WTC11 (cell line): Measurements from ENCODE around the gene CD37. TPM values are rescaled to one million over a fixed set of nuclear protein-coding genes. Genes with fewer than 3 reads are reported as not detected.
"Not testable (repeated sequence)": the region's sequence is repeated elsewhere in the genome, so short reads cannot be mapped to it uniquely, and the experiment has no call there.

Experiments
- ATAC-seq: fragments of 200-7000 bp; cut with Tn5 transposase; 2 replicates; pipeline ENCODE4 v1.10.0; 2021; ENCODE audit warnings: mild to moderate bottlenecking, moderate library complexity
- CTCF ChIA-PET: fragments of 300-600 bp; sonication (Branson Sonifier 250); formaldehyde crosslinking; loops from one replicate; lab custom pipeline; 2021; ENCODE audit warnings: antibody characterized with exemption; lab: Charles Lee
- POLR2A ChIA-PET: fragments of 350-600 bp; sonication (Branson Sonifier 250); formaldehyde crosslinking; loops from one replicate; lab custom pipeline; 2021; ENCODE audit warnings: antibody characterized with exemption; lab: Charles Lee
- DNase-seq: peaks from one replicate; pipeline ENCODE4 v3.0.0; 2021; ENCODE audit warnings: low spot score
- H3K27ac Mint-ChIP-seq: 2 replicates; pipeline ENCODE4 v1.8.0; 2021; ENCODE audit warnings: mixed read lengths
- H3K27me3 Mint-ChIP-seq: 2 replicates; pipeline ENCODE4 v1.8.0; 2021; ENCODE audit warnings: low read depth, mild to moderate bottlenecking, moderate library complexity, mixed read lengths
- H3K36me3 Mint-ChIP-seq: 2 replicates; pipeline ENCODE4 v1.8.0; 2021; ENCODE audit warnings: mixed read lengths
- H3K4me1 Mint-ChIP-seq: 2 replicates; pipeline ENCODE4 v1.8.0; 2022; ENCODE audit warnings: mixed read lengths
- H3K4me3 Mint-ChIP-seq: 2 replicates; pipeline ENCODE4 v1.8.0; 2021; ENCODE audit warnings: mild to moderate bottlenecking, moderate library complexity, mixed read lengths
- H3K9me3 Mint-ChIP-seq: 2 replicates; pipeline ENCODE4 v1.8.0; 2021; ENCODE audit warnings: mixed read lengths
- AR ChIP-seq: fragments of 250-450 bp; sonication (Bioruptor Pico); IDR thresholded peaks from 2 replicates; pipeline ENCODE4 v1.9.0; 2021; ENCODE audit warnings: mild to moderate bottlenecking
- ATF1 ChIP-seq: sonication (generic); formaldehyde crosslinking; IDR thresholded peaks from 2 replicates; pipeline ENCODE4 v1.8.1; 2023; ENCODE audit warnings: mild to moderate bottlenecking, moderate library complexity, missing genetic modification reagents
- CREM ChIP-seq: sonication (generic); formaldehyde crosslinking; IDR thresholded peaks from 2 replicates; pipeline ENCODE4 v1.8.1; 2022; ENCODE audit warnings: mild to moderate bottlenecking, missing genetic modification reagents, moderate library complexity
- E2F1 ChIP-seq: sonication (generic); formaldehyde crosslinking; IDR thresholded peaks from 2 replicates; pipeline ENCODE4 v1.8.0; 2022; ENCODE audit warnings: mild to moderate bottlenecking, missing genetic modification reagents
- FOXP1 ChIP-seq: sonication (generic); formaldehyde crosslinking; IDR thresholded peaks from 2 replicates; pipeline ENCODE4 v1.8.0; 2022; ENCODE audit warnings: missing genetic modification reagents, mild to moderate bottlenecking, moderate library complexity, borderline replicate concordance
- HMGA2 ChIP-seq: fragments of 250-450 bp; sonication (Bioruptor Pico); IDR thresholded peaks from 2 replicates; pipeline ENCODE4 v1.4.0; 2021; ENCODE audit warnings: mild to moderate bottlenecking, moderate library complexity
- HMGXB4 ChIP-seq: sonication (generic); formaldehyde crosslinking; IDR thresholded peaks from 2 replicates; pipeline ENCODE4 v1.8.1; 2023; ENCODE audit warnings: mild to moderate bottlenecking, moderate library complexity, missing genetic modification reagents
- JAZF1 ChIP-seq: fragments of 250-450 bp; sonication (Bioruptor Pico); IDR thresholded peaks from 2 replicates; pipeline ENCODE4 v1.9.0; 2021; ENCODE audit warnings: moderate library complexity, mild to moderate bottlenecking, inconsistent platforms
- MLX ChIP-seq: sonication (generic); formaldehyde crosslinking; IDR thresholded peaks from 2 replicates; pipeline ENCODE4 v1.8.1; 2023; ENCODE audit warnings: mild to moderate bottlenecking, missing genetic modification reagents, moderate library complexity
- NFE2L1 ChIP-seq: sonication (generic); formaldehyde crosslinking; IDR thresholded peaks from 2 replicates; pipeline ENCODE4 v1.8.1; 2023; ENCODE audit warnings: missing genetic modification reagents
- SOX15 ChIP-seq: fragments of 250-450 bp; sonication (Bioruptor Pico); IDR thresholded peaks from 2 replicates; pipeline ENCODE4 v1.9.0; 2021; ENCODE audit warnings: mild to moderate bottlenecking
- TP53 ChIP-seq: sonication (generic); formaldehyde crosslinking; IDR thresholded peaks from 2 replicates; pipeline ENCODE4 v1.8.1; 2023; ENCODE audit warnings: mild to moderate bottlenecking, missing genetic modification reagents
- ZBTB43 ChIP-seq: sonication (generic); formaldehyde crosslinking; IDR thresholded peaks from 2 replicates; pipeline ENCODE4 v1.8.1; 2023; ENCODE audit warnings: mild to moderate bottlenecking, missing genetic modification reagents
- ZMAT4 ChIP-seq: fragments of 250-450 bp; sonication (Bioruptor Pico); IDR thresholded peaks from 2 replicates; pipeline ENCODE4 v1.9.0; 2021; ENCODE audit warnings: mild to moderate bottlenecking
- total RNA-seq: library from RNA; stranded (reverse); gene quantifications from 3 replicates; pipeline ENCODE4 v1.2.3, GENCODE V29; 2021
- TF ChIP-seq, protein P1 (sequence below): sonication (generic); formaldehyde crosslinking; IDR thresholded peaks from 2 replicates; pipeline ENCODE4 v1.8.0; 2022; ENCODE audit warnings: missing genetic modification reagents
- TF ChIP-seq, protein P2 (sequence below): fragments of 250-450 bp; sonication (Bioruptor Pico); IDR thresholded peaks from 2 replicates; pipeline ENCODE4 v1.9.0; 2021; ENCODE audit warnings: mild to moderate bottlenecking, borderline replicate concordance
- TF ChIP-seq, protein P3 (sequence below): sonication (generic); formaldehyde crosslinking; IDR thresholded peaks from 2 replicates; pipeline ENCODE4 v1.8.1; 2022; ENCODE audit warnings: low read depth, mild to moderate bottlenecking, moderate library complexity, missing genetic modification reagents, borderline replicate concordance

Gene CD37
- total RNA-seq, 1 experiment from 2014 or later, result 1.6 TPM

GRCh38 chr19:49287141-49287770 lies 48.0 kb upstream of the CD37 start:
- Mint-ChIP-seq H3K4me3 (no peak overlapping the region), H3K36me3 (peaks cover 8% of the 10 kb centered on the region), H3K4me1 (no peaks in the 10 kb centered on the region), H3K27me3 (peaks cover 19% of the 10 kb centered on the region), H3K27ac (no peak overlapping the region), H3K9me3 (peaks cover 11% of the 10 kb centered on the region)
- DNase-seq (no peak), ATAC-seq (no peak)
- TF ChIP-seq TP53 (CRISPR knock-in tag) (no peak), ZMAT4 (no peak), ZBTB43 (CRISPR knock-in tag) (no peak), SOX15 (CRISPR knock-in tag) (no peak), AR (no peak), CREM (CRISPR knock-in tag) (no peak), HMGXB4 (CRISPR knock-in tag) (no peak), JAZF1 (CRISPR knock-in tag) (no peak), NFE2L1 (CRISPR knock-in tag) (no peak), E2F1 (no peak), FOXP1 (CRISPR knock-in tag) (no peak), ATF1 (CRISPR knock-in tag) (no peak), HMGA2 (CRISPR knock-in tag) (no peak), MLX (CRISPR knock-in tag) (no peak)
- TF ChIP-seq, protein P1, sequence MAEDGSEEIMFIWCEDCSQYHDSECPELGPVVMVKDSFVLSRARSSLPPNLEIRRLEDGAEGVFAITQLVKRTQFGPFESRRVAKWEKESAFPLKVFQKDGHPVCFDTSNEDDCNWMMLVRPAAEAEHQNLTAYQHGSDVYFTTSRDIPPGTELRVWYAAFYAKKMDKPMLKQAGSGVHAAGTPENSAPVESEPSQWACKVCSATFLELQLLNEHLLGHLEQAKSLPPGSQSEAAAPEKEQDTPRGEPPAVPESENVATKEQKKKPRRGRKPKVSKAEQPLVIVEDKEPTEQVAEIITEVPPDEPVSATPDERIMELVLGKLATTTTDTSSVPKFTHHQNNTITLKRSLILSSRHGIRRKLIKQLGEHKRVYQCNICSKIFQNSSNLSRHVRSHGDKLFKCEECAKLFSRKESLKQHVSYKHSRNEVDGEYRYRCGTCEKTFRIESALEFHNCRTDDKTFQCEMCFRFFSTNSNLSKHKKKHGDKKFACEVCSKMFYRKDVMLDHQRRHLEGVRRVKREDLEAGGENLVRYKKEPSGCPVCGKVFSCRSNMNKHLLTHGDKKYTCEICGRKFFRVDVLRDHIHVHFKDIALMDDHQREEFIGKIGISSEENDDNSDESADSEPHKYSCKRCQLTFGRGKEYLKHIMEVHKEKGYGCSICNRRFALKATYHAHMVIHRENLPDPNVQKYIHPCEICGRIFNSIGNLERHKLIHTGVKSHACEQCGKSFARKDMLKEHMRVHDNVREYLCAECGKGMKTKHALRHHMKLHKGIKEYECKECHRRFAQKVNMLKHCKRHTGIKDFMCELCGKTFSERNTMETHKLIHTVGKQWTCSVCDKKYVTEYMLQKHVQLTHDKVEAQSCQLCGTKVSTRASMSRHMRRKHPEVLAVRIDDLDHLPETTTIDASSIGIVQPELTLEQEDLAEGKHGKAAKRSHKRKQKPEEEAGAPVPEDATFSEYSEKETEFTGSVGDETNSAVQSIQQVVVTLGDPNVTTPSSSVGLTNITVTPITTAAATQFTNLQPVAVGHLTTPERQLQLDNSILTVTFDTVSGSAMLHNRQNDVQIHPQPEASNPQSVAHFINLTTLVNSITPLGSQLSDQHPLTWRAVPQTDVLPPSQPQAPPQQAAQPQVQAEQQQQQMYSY (CRISPR knock-in tag), result no peak
- TF ChIP-seq, protein P2, sequence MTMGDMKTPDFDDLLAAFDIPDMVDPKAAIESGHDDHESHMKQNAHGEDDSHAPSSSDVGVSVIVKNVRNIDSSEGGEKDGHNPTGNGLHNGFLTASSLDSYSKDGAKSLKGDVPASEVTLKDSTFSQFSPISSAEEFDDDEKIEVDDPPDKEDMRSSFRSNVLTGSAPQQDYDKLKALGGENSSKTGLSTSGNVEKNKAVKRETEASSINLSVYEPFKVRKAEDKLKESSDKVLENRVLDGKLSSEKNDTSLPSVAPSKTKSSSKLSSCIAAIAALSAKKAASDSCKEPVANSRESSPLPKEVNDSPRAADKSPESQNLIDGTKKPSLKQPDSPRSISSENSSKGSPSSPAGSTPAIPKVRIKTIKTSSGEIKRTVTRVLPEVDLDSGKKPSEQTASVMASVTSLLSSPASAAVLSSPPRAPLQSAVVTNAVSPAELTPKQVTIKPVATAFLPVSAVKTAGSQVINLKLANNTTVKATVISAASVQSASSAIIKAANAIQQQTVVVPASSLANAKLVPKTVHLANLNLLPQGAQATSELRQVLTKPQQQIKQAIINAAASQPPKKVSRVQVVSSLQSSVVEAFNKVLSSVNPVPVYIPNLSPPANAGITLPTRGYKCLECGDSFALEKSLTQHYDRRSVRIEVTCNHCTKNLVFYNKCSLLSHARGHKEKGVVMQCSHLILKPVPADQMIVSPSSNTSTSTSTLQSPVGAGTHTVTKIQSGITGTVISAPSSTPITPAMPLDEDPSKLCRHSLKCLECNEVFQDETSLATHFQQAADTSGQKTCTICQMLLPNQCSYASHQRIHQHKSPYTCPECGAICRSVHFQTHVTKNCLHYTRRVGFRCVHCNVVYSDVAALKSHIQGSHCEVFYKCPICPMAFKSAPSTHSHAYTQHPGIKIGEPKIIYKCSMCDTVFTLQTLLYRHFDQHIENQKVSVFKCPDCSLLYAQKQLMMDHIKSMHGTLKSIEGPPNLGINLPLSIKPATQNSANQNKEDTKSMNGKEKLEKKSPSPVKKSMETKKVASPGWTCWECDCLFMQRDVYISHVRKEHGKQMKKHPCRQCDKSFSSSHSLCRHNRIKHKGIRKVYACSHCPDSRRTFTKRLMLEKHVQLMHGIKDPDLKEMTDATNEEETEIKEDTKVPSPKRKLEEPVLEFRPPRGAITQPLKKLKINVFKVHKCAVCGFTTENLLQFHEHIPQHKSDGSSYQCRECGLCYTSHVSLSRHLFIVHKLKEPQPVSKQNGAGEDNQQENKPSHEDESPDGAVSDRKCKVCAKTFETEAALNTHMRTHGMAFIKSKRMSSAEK (CRISPR knock-in tag), result no peak
- TF ChIP-seq, protein P3, sequence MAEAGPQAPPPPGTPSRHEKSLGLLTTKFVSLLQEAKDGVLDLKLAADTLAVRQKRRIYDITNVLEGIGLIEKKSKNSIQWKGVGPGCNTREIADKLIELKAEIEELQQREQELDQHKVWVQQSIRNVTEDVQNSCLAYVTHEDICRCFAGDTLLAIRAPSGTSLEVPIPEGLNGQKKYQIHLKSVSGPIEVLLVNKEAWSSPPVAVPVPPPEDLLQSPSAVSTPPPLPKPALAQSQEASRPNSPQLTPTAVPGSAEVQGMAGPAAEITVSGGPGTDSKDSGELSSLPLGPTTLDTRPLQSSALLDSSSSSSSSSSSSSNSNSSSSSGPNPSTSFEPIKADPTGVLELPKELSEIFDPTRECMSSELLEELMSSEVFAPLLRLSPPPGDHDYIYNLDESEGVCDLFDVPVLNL, result no peak
- ChIA-PET CTCF (no interaction called here), POLR2A (no interaction called here)

GRCh38 chr19:49288205-49288604 lies 47.0 kb upstream of the CD37 start:
- DNase-seq, H3K4me3 Mint-ChIP-seq, H3K27ac Mint-ChIP-seq, H3K36me3 Mint-ChIP-seq, ATAC-seq, POLR2A ChIA-PET, H3K4me1 Mint-ChIP-seq: not testable (repeated sequence)
- CTCF ChIA-PET, result interaction anchor here (0.9 to 1.5 kb wide), 2 partner anchors 13 to 39 kb away, joined by 4 to 7 read pairs; no protein-coding TSS in a partner anchor
- peaks cover 11% of the 10 kb centered on the region for H3K9me3 Mint-ChIP-seq
- H3K27me3 Mint-ChIP-seq, result peaks cover 19% of the 10 kb centered on the region
